ENCODE data around the gene APCDD1. TPM values are rescaled to one million over a fixed set of nuclear protein-coding genes. Genes with fewer than 3 reads are reported as not detected.
A peak's percentile ranks its signal among the peaks of the same experiment; 100 is the strongest.
"Not testable (repeated sequence)": the region's sequence is repeated elsewhere in the genome, so short reads cannot be mapped to it uniquely, and the experiment has no call there.

The APCDD1 gene
- total RNA-seq, 1 donor from 2014 or later, result 7.5 TPM

GRCh38 chr18:10490401-10491165 is 36.1 kb downstream of the APCDD1 start:
- DNase-seq (ENCODE audit: low spot score), result no peak

GRCh38 chr18:10495936-10496335 is 41.5 kb downstream of the APCDD1 start:
- DNase-seq (ENCODE audit: low spot score), result no peak

GRCh38 chr18:10497206-10497749 is 42.8 kb downstream of the APCDD1 start:
- DNase-seq (ENCODE audit: low spot score), result peak; percentile 33

GRCh38 chr18:10499230-10499629 is 44.8 kb downstream of the APCDD1 start:
- DNase-seq (ENCODE audit: low spot score), result no peak

- no peak for DNase-seq (ENCODE audit: low spot score)
Observed at GRCh38 chr18:10500038-10500437, 45.6 kb downstream of the APCDD1 start.

- DNase-seq (ENCODE audit: low spot score), result no peak
Observed at GRCh38 chr18:10504723-10505122, 50.3 kb downstream of the APCDD1 start.

GRCh38 chr18:10505892-10506291 is 51.5 kb downstream of the APCDD1 start:
- DNase-seq (ENCODE audit: low spot score), result not testable (repeated sequence)

GRCh38 chr18:10508591-10508990 is 54.2 kb downstream of the APCDD1 start:
- no peak for DNase-seq (ENCODE audit: low spot score)

- peak; percentile 46 for DNase-seq (ENCODE audit: low spot score)
Observed at GRCh38 chr18:10511236-10511635, 56.8 kb downstream of the APCDD1 start.

GRCh38 chr18:10514082-10514481 is 59.6 kb downstream of the APCDD1 start:
- DNase-seq (ENCODE audit: low spot score), result peak; percentile 29

GRCh38 chr18:10514601-10515000 is 60.2 kb downstream of the APCDD1 start:
- DNase-seq (ENCODE audit: low spot score), result no peak

GRCh38 chr18:10515456-10515855 is 61.0 kb downstream of the APCDD1 start:
- no peak for DNase-seq (ENCODE audit: low spot score)

- DNase-seq (ENCODE audit: low spot score), result no peak
Observed at GRCh38 chr18:10516078-10516477, 61.6 kb downstream of the APCDD1 start.

GRCh38 chr18:10518595-10519255 is 64.3 kb downstream of the APCDD1 start:
- peak; percentile 84 for DNase-seq (ENCODE audit: low spot score)

GRCh38 chr18:10519366-10519765 is 64.9 kb downstream of the APCDD1 start:
- no peak for DNase-seq (ENCODE audit: low spot score)

GRCh38 chr18:10519999-10520935 is 65.8 kb downstream of the APCDD1 start:
- DNase-seq (ENCODE audit: low spot score), result peak; percentile 94

- DNase-seq (ENCODE audit: low spot score), result no peak
Observed at GRCh38 chr18:10521566-10521965, 67.1 kb downstream of the APCDD1 start.

GRCh38 chr18:10522574-10522973 is 68.1 kb downstream of the APCDD1 start:
- DNase-seq (ENCODE audit: low spot score), result no peak

GRCh38 chr18:10523544-10523943 is 69.1 kb downstream of the APCDD1 start:
- DNase-seq (ENCODE audit: low spot score), result no peak

- DNase-seq (ENCODE audit: low spot score), result no peak
Observed at GRCh38 chr18:10524507-10525370, 70.3 kb downstream of the APCDD1 start.

GRCh38 chr18:10525371-10525691 is 70.9 kb downstream of the APCDD1 start:
- peak; percentile 26 for DNase-seq (ENCODE audit: low spot score)

Data from umbilical cord (tissue), 2 donors.